SK-N-SH (cell line): ENCODE results near the gene LARGE1. TPM values are rescaled to one million over a fixed set of nuclear protein-coding genes. Genes with fewer than 3 reads are reported as not detected.

Experiments used
- CTCF ChIA-PET: fragments of 300-600, 350-600 bp; formaldehyde crosslinking; extraction: SDS; loops from one replicate; lab custom pipeline; 2021; lab: Yijun Ruan, JAX
- POLR2A ChIA-PET: fragments of 350-600 bp; sonication (Branson Sonifier 250); formaldehyde crosslinking; extraction: SDS; loops from one replicate; lab custom pipeline; 2020; ENCODE audit warnings: antibody characterized with exemption, inconsistent platforms; lab: Yijun Ruan, JAX
- DNase-seq: peaks from one replicate; pipeline ENCODE4 v3.0.0; 2012
- H2AFZ ChIP-seq: fragments of 200-600 bp; sonication (generic); 2 replicates; pipeline ENCODE4 v1.8.1; 2016; ENCODE audit warnings: antibody characterized with exemption, mild to moderate bottlenecking, low read depth
- H3F3A ChIP-seq: fragments of 200-600 bp; sonication (generic); replicated peaks from 2 replicates; pipeline ENCODE3; 2016; ENCODE audit warnings: antibody characterized with exemption, mild to moderate bottlenecking; ENCODE audit not compliant: insufficient read depth
- H3K27ac ChIP-seq, 2 experiments: fragments of 200-500 bp in 1 of 2; fragments of 200-600 bp in 1 of 2; sonication (Bioruptor generic) in 1 of 2; sonication (generic), shearing (Covaris generic) in 1 of 2; 2 replicates each; pipeline versions ENCODE4 v1.5.1 to v1.6.1; 2014 to 2016; ENCODE audit warnings: low read depth in 2 of 2, inconsistent platforms in 1 of 2, low read length in 1 of 2, mild to moderate bottlenecking in 1 of 2, mixed read lengths in 1 of 2
- H3K27me3 ChIP-seq: fragments of 200-600 bp; sonication (generic), shearing (Covaris generic); 2 replicates; pipeline ENCODE4 v1.6.1; 2016; ENCODE audit warnings: mixed run types; ENCODE audit not compliant: insufficient read depth
- H3K36me3 ChIP-seq, 2 experiments: fragments of 200-500 bp in 1 of 2; fragments of 200-600 bp in 1 of 2; sonication (Bioruptor generic) in 1 of 2; sonication (generic) in 1 of 2; replicated peaks in 1 of 2; 2 replicates each; pipeline versions ENCODE3 to v1.5.1; 2014 to 2016; ENCODE audit warnings: low read length in 1 of 2, mild to moderate bottlenecking in 1 of 2; ENCODE audit not compliant: insufficient read depth in 2 of 2, control insufficient read depth in 1 of 2
- H3K4me1 ChIP-seq, 2 experiments: fragments of 200-500 bp in 1 of 2; fragments of 200-600 bp in 1 of 2; sonication (Bioruptor generic) in 1 of 2; sonication (generic), shearing (Covaris generic) in 1 of 2; 2 replicates each; pipeline versions ENCODE4 v1.5.1 to v1.6.1; 2014 to 2016; ENCODE audit warnings: low read depth in 1 of 2, low read length in 1 of 2, mixed run types in 1 of 2; ENCODE audit not compliant: insufficient read depth in 2 of 2, control insufficient read depth in 1 of 2
- H3K4me2 ChIP-seq: fragments of 200-600 bp; sonication (generic), shearing (Covaris generic); 2 replicates; pipeline ENCODE4 v1.6.1; 2017; ENCODE audit warnings: mixed run types
- H3K4me3 ChIP-seq, 2 experiments: fragments of 200-500 bp in 1 of 2; fragments of 200-600 bp in 1 of 2; sonication (Bioruptor generic) in 1 of 2; sonication (generic), shearing (Covaris generic) in 1 of 2; 2 replicates each; pipeline versions ENCODE4 v1.5.1 to v1.8.1; 2014 to 2016; ENCODE audit warnings: low read depth in 2 of 2, inconsistent platforms in 1 of 2, low read length in 1 of 2, mild to moderate bottlenecking in 1 of 2, mixed read lengths in 1 of 2, moderate library complexity in 1 of 2
- H3K79me2 ChIP-seq: fragments of 200-600 bp; sonication (generic); 2 replicates; pipeline ENCODE4 v1.8.1; 2017; ENCODE audit warnings: mild to moderate bottlenecking; ENCODE audit not compliant: insufficient read depth
- H3K9ac ChIP-seq: fragments of 200-600 bp; sonication (generic); 2 replicates; pipeline ENCODE4 v1.6.1; 2017; ENCODE audit warnings: mixed run types
- H3K9me2 ChIP-seq: fragments of 200-600 bp; sonication (generic); 2 replicates; pipeline ENCODE4 v1.6.1; 2017; ENCODE audit warnings: mixed run types
- H3K9me3 ChIP-seq: fragments of 200-600 bp; sonication (generic); 2 replicates; pipeline ENCODE4 v1.6.1; 2017; ENCODE audit warnings: mixed run types, mild to moderate bottlenecking, moderate library complexity
- H4K20me1 ChIP-seq: fragments of 200-600 bp; sonication (generic); 2 replicates; pipeline ENCODE4 v1.6.1; 2017; ENCODE audit warnings: mild to moderate bottlenecking, mixed run types; ENCODE audit not compliant: insufficient read depth
- CHD2 ChIP-seq: fragments of 150-350 bp; IDR thresholded peaks from 2 replicates; pipeline ENCODE4 v1.6.1; 2018; ENCODE audit warnings: low read length; ENCODE audit not compliant: partially characterized antibody
- ELF1 ChIP-seq: IDR thresholded peaks from 2 replicates; pipeline ENCODE4 v1.4.0; 2012
- EP300 ChIP-seq, 2 experiments: IDR thresholded peaks; 2 replicates each; pipeline versions ENCODE4 v1.4.0 to v1.6.1; 2012; ENCODE audit warnings: borderline replicate concordance in 1 of 2, low read depth in 1 of 2, low read length in 1 of 2
- FOSL2 ChIP-seq: IDR thresholded peaks from 2 replicates; pipeline ENCODE4 v1.4.0; 2012; ENCODE audit warnings: low read depth, mild to moderate bottlenecking, moderate library complexity, borderline replicate concordance
- GABPA ChIP-seq: IDR thresholded peaks from 2 replicates; pipeline ENCODE4 v1.4.0; 2012; ENCODE audit warnings: low read depth, mild to moderate bottlenecking
- GATA2 ChIP-seq: sonication (generic); formaldehyde crosslinking; IDR thresholded peaks from 2 replicates; pipeline ENCODE4 v1.5.0; 2020; ENCODE audit warnings: mild to moderate bottlenecking, missing genetic modification reagents
- MXI1 ChIP-seq: IDR thresholded peaks from 2 replicates; pipeline ENCODE4 v1.6.1; 2012; ENCODE audit warnings: mild to moderate bottlenecking, low read depth, low read length, improper control_type of control experiment
- NFIC ChIP-seq: IDR thresholded peaks from 2 replicates; pipeline ENCODE4 v1.4.0; 2012; ENCODE audit warnings: borderline replicate concordance
- PBX3 ChIP-seq: IDR thresholded peaks from 2 replicates; pipeline ENCODE4; 2012
- RCOR1 ChIP-seq: fragments of 150-350 bp; IDR thresholded peaks from 2 replicates; pipeline ENCODE4 v1.6.1; 2017; ENCODE audit warnings: antibody characterized with exemption, low read length
- REST ChIP-seq: IDR thresholded peaks from 2 replicates; pipeline ENCODE4 v1.6.1; 2012; ENCODE audit warnings: mild to moderate bottlenecking, low read depth, low read length, moderate library complexity
- SMC3 ChIP-seq: IDR thresholded peaks from 2 replicates; pipeline ENCODE4 v1.6.1; 2012; ENCODE audit warnings: low read depth, low read length, improper control_type of control experiment
- TAF1 ChIP-seq: IDR thresholded peaks from 2 replicates; pipeline ENCODE4 v1.6.1; 2012; ENCODE audit warnings: low read depth, mild to moderate bottlenecking, low read length, moderate library complexity, borderline replicate concordance
- TEAD4 ChIP-seq: IDR thresholded peaks from 2 replicates; pipeline ENCODE4 v1.4.0; 2012; ENCODE audit warnings: mild to moderate bottlenecking, borderline replicate concordance; ENCODE audit not compliant: insufficient read depth
- YY1 ChIP-seq: IDR thresholded peaks from 2 replicates; pipeline ENCODE4 v1.4.0; 2012; ENCODE audit warnings: low read depth, mild to moderate bottlenecking
- ZBTB33 ChIP-seq: IDR thresholded peaks from 2 replicates; pipeline ENCODE4 v1.4.0; 2012; ENCODE audit warnings: low read depth, borderline replicate concordance
- WGBS: methylation state at CpG from one replicate; pipeline ENCODE4 v1.1.6; 2017; ENCODE audit warnings: low lambda C conversion rate; 5-methylcytosine and 5-hydroxymethylcytosine counted together
- polyA plus RNA-seq, 3 experiments: library from polyadenylated mRNA; depleted of rRNA; stranded (reverse); fragments of >200 nt; gene quantifications; 2 replicates each; pipeline ENCODE4 v1.2.3, GENCODE V29; 2012
- TF ChIP-seq, protein P1 (sequence below): fragments of 150-350 bp; IDR thresholded peaks from 2 replicates; pipeline ENCODE4 v1.6.1; 2016; ENCODE audit warnings: mild to moderate bottlenecking, low read depth, low read length
- TF ChIP-seq, protein P2 (sequence below): fragments of 200-600 bp; sonication (generic); IDR thresholded peaks from 2 replicates; pipeline ENCODE4 v1.6.1; 2017; ENCODE audit warnings: antibody characterized with exemption, mild to moderate bottlenecking, moderate library complexity

LARGE1 gene
- polyA plus RNA-seq, 1 of the 3 experiments (the other 2 are of a cell fraction): 1.1 TPM

DNA sequence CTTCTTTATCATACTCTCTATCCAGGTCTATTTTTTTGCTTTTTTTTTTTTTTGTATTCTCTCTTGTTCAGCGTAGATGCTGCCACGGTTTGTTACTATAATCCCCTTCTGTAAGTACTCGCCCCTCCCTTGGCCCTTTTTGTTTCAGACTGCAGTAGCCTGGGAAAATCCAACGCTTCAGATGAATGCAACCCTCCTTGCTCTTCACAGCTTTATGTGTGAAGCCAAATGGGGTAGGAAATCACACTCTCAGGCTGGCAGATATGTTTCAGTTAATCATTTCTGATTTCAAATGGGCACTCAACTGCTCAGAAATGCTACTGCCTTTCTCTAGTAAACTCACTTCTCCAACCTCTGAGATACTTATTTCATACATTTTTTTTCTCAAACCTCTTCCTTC lies 149.1 kb downstream of the LARGE1 start:
- Histone ChIP-seq H3K4me2 (no peak overlapping the region), H3F3A (no peaks in the 10 kb centered on the region), H3K9me3 (no peaks in the 10 kb centered on the region), H3K4me3 (no peak overlapping the region), H3K27ac (no peak overlapping the region), H3K4me1 (peaks cover 0 to 2% of the 10 kb centered on the region in 2 experiments; a peak in 1 of 4 replicates), H3K9me2 (no peaks in the 10 kb centered on the region), H3K27me3 (no peaks in the 10 kb centered on the region), H3K36me3 (no peaks in the 10 kb centered on the region), H2AFZ (no peak overlapping the region), H3K9ac (no peak overlapping the region), H4K20me1 (no peaks in the 10 kb centered on the region), H3K79me2 (no peaks in the 10 kb centered on the region)
- TF ChIP-seq RCOR1 (no peak), MXI1 (no peak), ELF1 (no peak), CHD2 (no peak)
- TF ChIP-seq, protein P1, sequence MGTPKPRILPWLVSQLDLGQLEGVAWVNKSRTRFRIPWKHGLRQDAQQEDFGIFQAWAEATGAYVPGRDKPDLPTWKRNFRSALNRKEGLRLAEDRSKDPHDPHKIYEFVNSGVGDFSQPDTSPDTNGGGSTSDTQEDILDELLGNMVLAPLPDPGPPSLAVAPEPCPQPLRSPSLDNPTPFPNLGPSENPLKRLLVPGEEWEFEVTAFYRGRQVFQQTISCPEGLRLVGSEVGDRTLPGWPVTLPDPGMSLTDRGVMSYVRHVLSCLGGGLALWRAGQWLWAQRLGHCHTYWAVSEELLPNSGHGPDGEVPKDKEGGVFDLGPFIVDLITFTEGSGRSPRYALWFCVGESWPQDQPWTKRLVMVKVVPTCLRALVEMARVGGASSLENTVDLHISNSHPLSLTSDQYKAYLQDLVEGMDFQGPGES: no peak
- ChIA-PET CTCF (interaction anchor here (0.6 kb wide), 1 partner anchor 129 kb away, joined by 4 read pairs; no protein-coding TSS in a partner anchor), POLR2A (no interaction called here)
- no peak for DNase-seq
- WGBS: 45% methylated on average over 4 of the region's 4 CpGs

- no peak overlapping the region for H3K4me3 ChIP-seq
- TF ChIP-seq YY1: no peak
- no peak for TF ChIP-seq SMC3
- no peak for TF ChIP-seq REST
- TF ChIP-seq TEAD4: no peak
- no peak for TF ChIP-seq NFIC
- TF ChIP-seq CHD2: no peak
- TF ChIP-seq GATA2 (CRISPR knock-in tag): no peak
- no peak for TF ChIP-seq GABPA
- TF ChIP-seq PBX3: no peak
- no peak for TF ChIP-seq MXI1
- no peak for TF ChIP-seq ZBTB33
- no peak for TF ChIP-seq EP300 (IDR thresholded peaks at IDR 0.05; ENCODE audit: borderline replicate concordance in 1 of 2, low read depth in 1 of 2, low read length in 1 of 2)
- no peak for TF ChIP-seq TAF1
- TF ChIP-seq, protein P2, sequence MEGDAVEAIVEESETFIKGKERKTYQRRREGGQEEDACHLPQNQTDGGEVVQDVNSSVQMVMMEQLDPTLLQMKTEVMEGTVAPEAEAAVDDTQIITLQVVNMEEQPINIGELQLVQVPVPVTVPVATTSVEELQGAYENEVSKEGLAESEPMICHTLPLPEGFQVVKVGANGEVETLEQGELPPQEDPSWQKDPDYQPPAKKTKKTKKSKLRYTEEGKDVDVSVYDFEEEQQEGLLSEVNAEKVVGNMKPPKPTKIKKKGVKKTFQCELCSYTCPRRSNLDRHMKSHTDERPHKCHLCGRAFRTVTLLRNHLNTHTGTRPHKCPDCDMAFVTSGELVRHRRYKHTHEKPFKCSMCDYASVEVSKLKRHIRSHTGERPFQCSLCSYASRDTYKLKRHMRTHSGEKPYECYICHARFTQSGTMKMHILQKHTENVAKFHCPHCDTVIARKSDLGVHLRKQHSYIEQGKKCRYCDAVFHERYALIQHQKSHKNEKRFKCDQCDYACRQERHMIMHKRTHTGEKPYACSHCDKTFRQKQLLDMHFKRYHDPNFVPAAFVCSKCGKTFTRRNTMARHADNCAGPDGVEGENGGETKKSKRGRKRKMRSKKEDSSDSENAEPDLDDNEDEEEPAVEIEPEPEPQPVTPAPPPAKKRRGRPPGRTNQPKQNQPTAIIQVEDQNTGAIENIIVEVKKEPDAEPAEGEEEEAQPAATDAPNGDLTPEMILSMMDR: no peak
- TF ChIP-seq FOSL2: no peak
- TF ChIP-seq RCOR1: no peak
Observed at GRCh38 chr22:33770723-33771122, 149.6 kb downstream of the LARGE1 start.

More at GRCh38 chr22:33770723-33771122, 149.6 kb downstream of the LARGE1 start:
- H4K20me1 ChIP-seq: no peaks in the 10 kb centered on the region
- 74% methylated on average over 3 of the region's 3 CpGs for WGBS
- no peaks in the 10 kb centered on the region for H3K36me3 ChIP-seq
- no peaks in the 10 kb centered on the region for H3F3A ChIP-seq
- H3K27ac ChIP-seq: no peak overlapping the region
- ChIA-PET CTCF (no interaction called here), POLR2A (no interaction called here)
- peaks cover 0 to 2% of the 10 kb centered on the region in 2 experiments; a peak in 1 of 4 replicates for H3K4me1 ChIP-seq
- no peak for DNase-seq
- H3K9ac ChIP-seq: no peak overlapping the region
- H3K9me2 ChIP-seq: no peaks in the 10 kb centered on the region
- no peaks in the 10 kb centered on the region for H3K79me2 ChIP-seq
- H3K27me3 ChIP-seq: no peaks in the 10 kb centered on the region
- no peak overlapping the region for H2AFZ ChIP-seq
- H3K9me3 ChIP-seq: no peaks in the 10 kb centered on the region
- no peak overlapping the region for H3K4me2 ChIP-seq
